Activated CD8-positive, alpha-beta memory T cell treated with anti-CD3 and anti-CD28 coated beads, Interleukin-2, amount 50 U/mL, for 24 hours (primary cell): ENCODE data around the gene BIRC3.
"Not testable (repeated sequence)": the region's sequence is repeated elsewhere in the genome, so short reads cannot be mapped to it uniquely, and the experiment has no call there.

Experiments
- DNase-seq: peaks from one replicate; pipeline ENCODE4 v3.0.0-alpha.2; 2020; ENCODE audit errors: extremely low read depth

The BIRC3 gene

DNA sequence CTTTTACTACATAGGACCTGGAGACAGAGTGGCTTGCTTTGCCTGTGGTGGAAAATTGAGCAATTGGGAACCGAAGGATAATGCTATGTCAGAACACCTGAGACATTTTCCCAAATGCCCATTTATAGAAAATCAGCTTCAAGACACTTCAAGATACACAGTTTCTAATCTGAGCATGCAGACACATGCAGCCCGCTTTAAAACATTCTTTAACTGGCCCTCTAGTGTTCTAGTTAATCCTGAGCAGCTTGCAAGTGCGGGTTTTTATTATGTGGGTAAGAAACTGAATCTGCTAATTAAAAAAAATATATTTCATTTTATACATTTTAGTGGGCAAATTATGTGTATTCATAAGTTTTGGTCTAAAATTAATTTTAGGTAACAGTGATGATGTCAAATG is 7.8 kb downstream of the BIRC3 start:
- DNase-seq: no peak

DNA sequence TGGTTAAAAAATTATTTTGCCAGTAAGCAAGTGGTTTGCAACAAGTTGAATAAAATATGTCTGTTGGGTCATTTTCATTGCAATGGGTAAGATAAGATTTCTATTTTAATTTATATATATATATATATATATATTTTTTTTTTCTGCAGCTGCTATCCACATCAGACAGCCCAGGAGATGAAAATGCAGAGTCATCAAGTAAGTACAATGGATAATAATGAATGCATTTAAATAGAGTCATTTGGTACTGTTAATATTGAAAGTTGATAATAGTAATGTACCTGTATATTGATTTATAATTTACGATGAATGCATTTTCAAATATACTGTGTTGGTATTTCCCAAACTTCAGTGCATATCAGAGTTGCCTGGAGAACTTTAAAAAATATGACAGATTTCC is 11.5 kb downstream of the BIRC3 start:
- no peak for DNase-seq

DNA sequence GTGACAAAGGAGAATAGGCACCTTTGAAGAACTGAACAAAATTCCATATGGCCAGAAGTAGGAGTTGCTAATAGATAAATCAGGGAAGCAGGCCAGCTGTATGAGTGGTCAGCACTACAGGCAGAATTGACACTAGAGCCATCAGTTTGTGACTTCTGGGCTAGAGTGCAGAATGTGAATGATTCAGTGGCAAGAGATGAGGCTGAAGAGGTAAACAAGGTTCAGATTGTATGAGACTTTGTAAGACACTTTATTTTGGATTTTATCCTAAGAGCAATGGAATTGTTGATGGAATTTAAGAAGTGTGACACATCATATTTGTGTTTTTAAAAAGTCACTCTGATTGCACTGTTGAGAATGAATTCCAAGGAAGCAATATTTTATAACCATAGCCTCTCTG is 12.9 kb downstream of the BIRC3 start:
- DNase-seq: no peak

DNA sequence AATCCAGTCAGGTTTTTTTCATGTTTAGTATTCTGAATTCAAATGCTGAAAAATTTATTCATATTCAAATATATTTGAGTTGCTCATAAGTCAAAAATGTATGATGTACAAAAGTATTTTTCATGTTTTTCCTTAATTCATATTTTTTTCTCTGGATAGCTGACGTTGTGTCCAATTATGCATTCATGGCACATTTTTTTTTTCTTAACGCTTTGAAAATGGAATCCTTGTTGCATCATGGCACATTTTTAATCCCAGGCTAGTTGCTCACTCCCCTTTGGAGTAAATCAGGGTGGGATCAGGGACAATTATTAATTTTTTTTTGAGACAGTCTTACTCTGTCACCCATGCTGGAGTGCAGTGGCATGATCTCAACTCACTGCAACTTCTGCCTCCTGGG is 14.1 kb downstream of the BIRC3 start:
- no peak for DNase-seq

DNA sequence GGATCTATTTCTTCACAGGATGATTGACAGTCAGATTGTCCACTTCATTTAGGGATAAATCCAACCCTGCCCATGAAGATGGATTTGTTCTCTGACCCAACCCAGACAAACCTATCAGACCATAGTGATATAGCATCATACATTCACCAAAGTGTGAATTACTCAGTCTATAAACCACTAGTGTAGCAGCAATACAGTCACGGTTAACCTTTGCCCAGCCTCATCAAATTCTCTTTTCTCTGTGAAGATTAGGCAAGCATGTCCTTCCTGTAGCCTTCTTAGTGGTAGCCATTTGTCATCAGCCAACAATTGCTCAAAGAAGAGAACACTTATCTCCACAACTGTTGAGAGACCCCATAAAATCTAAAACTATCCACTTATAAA is 15.3 kb downstream of the BIRC3 start:
- no peak for DNase-seq

DNA sequence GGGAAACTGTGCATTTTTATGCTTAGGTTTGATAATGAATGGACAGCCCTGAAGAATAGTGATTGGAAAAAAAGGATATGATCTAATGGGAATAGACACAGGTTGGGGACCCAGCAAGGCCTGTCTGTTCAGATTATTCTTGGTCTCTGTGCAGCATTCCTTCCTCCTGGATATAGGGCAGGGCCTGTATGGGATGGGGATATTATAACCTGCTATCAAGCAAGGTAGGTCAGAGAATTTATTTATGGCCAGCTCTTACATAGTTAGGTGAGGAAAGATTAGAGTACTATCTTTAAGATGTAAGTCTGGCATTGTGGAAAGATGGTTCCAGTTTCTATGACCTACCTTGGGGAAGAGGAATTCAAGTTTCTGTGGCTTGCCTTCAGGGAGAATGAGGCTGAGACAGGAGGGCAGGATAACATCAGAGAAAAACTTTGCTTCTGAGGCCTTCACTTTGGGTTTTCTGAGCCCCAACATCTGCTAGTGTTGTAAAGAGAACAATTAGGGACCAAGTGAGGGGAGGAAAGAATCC is 21.3 kb downstream of the BIRC3 start:
- DNase-seq: no peak

DNA sequence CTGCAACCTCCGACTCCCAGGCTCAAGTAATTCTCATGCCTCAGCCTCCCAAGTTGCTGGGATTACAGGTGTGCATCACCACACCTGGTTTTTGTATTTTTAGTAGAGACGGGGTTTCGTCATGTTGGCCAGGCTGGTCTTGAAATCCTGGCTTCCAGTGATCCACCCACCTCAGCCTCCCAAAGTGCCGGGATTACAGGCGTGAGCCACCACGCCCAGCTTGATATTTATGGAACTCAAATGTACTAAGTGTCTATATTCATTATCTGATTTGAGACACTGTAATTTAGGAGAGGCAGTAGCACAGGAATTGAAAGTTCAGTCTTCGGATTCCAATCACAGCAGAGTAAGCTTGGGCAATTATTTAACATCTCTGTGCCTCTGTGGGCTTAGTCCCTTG is 24.0 kb downstream of the BIRC3 start:
- DNase-seq: not testable (repeated sequence)

DNA sequence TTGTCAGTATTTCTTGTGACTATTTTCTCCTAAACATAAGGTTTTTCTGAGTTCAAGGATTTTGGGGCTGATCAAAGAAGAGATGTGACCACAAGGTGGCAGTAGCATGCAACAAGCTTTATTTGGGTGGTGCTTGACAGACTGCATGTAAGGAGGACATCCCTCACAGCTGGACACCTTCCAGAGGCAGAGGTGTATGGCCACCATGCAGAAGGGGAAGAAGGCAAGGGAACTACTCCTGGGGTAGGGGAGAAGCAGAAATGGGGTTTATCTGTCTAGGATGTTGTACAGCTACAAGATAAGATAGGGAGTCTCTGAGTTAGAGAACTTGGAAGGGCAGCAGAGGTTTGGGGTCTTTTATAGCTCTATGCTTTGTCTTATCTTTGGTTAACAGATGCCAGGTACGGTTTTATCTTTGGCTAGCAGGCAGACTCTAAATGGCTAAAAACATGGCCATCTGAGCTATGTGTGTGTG is 24.6 kb downstream of the BIRC3 start:
- no peak for DNase-seq

DNA sequence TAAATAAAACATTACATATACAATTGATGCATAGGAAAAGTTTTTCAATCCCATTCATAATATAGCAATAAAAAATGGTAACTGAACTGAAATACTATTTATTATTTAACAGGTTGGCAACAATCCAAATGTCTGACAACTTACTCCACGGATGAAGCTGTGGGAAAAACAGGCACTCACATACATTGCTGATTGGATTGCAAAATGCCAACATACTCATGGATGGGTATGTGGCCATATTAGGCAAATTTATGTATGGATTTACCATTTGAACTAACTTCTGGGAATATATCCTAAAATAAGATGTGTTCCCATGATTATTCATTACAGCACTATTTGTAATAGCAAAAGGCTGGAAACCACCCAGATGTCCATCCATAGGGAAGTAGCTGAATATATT is 26.5 kb downstream of the BIRC3 start:
- DNase-seq: no peak

DNA sequence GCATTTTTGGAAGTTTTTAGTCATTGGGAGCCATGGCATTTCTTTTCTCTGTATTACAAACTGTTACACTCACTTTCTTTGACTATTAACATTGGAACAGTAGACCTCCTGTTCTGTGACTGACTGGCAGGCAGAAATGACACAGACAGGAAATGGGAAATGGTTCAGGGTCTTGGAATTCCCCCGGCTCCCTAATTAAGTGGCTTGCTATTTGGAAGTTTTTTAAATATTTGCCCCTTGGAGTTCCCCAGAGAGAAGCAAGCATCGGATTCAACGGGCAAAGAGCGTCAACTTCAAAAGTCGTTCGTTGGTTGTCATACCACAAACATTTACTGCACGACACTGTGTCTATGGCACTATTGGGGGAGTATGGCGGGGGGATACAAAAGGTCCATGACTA is 28.6 kb downstream of the BIRC3 start:
- no peak for DNase-seq

DNA sequence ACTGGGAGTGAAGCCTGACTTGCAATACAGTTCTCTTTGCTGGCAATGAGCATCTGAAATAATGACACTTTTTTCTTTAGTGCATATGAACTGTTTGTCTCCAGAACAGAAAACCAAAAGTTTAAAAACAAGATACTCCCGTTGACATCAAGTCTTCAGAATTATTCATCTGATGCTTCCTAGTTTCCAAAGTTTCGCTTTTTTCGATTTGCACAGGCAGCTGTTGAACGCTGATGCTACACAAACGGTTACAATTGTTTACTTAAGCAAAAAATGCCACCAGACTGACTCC is 29.1 kb downstream of the BIRC3 start:
- DNase-seq: no peak

DNA sequence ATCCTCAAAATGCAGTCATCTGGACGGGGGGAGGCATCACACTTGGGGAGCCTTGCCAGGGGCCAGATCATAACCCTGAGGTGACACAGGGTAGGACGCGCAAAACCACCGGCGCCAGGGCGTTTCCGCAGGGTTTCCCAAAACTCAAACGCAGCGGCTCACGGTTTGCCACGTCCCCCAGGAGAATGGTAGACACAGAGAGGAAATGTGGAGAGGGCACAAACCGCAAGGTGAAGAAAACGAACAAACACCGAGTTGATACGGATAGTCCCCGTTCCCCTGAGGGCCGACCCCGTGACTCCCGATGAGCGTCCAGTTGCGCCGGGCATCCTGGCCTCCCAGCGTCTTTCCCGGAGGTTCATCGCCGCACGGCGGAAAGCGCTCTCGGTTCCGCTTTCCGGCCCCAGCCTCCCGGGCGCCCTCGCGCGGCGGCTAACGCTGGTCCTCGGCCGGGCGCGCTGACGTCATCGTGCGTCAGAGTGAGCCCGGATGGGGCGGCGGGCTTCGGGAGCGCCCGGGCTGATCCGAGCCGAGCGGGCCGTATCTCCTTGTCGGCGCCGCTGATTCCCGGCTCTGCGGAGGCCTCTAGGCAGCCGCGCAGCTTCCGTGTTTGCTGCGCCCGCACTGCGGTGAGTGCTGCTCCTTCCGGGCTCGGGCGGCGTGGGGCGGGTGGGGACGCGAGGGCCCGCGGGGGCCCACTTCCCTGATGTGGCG is 29.6 kb downstream of the BIRC3 start, which contains the start of gene BIRC2:
Gene BIRC2 (plus strand): TSS at position 467 of the 714 bp plus-strand sequence. CDS start 2,641 bp downstream, outside the sequence.
- peak; percentile 80 for DNase-seq

DNA sequence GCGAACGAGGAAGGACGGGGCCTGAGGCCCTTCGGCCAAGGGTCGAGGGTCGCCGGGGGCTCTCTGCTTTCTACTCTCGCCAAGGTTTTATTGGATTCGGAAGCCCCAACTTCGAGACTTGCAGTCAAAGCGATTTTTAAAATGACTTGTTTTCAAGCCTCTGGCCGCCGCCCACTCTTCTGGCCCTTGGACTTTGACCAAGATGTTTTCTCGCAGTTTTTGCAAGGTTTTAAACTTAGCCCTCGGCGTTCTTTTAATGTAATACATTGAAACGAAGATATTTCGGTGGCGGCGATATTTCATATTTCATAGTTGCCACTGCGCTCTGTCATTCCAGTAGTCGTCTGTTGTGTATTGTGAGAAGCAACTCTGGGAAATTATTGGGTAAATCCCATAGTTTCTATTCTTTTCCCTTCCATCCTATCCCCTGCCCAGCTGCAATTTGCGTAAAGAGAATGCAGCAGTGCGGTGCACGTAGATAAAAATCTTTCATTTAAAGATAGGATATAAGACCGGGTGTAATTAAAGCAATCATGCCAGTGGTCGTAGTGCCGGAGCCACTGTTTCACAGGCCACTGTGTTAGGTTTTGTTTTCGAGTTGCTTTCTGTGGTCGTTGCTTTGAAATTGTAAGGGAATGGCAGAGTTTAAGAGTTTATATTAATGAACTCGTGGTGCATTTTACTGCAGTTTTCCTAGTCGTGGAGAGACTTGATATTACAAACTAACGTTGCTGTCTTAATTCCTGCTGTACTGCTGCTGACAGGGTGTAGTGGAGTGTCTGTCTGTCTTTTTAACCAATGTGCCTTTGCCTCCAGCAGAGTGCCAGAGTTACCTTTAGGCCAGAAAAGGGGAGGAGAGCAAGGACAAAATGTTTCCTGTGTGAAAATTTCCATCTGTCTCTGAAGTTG is 30.4 kb downstream of the BIRC3 start:
- no peak for DNase-seq

DNA sequence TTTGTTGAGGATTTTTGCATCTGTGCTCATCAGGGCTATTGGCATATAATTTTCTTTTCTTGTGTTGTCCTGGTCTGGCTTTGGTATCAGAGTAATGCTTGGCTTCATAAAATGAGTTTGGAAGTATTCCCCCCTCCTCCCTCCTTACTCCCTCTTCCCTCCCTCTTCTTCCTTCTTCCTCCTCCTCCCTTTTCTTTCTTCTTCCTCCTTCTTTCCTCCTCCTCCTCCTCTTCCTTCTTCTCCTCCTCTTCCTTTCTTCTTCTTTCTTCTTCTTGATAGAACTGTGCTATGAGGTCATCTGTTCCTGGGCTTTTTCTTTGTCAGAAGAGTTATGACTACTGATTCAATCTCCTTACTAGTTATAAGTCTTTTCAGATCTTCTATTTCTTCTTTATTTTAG is 39.8 kb downstream of the BIRC3 start:
- no peak for DNase-seq

DNA sequence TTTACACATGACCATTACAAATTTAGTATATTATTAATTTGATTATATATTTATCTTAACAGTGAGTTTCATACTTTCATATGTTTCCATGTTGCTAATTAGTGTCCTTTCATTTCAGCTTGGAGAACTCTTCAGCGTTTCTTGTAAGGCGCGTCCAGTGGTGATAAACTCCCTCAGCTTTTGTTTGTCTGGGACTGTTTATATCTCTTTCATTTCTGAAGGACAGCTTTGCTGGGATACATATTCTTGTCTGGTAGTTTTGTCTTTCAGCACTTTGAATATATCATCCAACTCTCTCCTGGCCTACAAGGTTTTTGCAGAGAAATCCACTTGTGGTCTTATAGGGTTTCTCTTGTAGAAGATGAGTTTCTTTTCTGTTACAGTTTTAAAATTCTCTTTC is 42.1 kb downstream of the BIRC3 start:
- no peak for DNase-seq

DNA sequence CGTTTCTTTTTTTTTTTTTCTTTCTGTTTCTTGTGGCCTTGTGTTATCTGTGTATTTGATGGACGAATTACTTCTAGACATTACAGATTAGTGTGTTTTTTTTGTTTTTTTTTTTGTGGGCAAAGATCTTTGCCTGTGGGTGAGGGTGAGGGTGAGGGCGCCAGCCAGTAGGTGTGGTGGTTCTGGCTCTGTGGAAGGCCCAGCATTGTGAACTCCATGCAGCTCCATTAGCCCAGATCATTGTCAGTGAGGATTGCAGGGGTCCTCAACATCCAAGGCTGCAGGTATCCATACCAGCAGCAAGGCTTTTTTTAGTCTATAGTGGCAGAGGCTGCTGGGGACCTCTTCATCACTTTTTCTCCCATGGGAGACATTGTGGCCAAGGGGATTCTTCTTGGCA is 43.4 kb downstream of the BIRC3 start:
- DNase-seq: no peak

DNA sequence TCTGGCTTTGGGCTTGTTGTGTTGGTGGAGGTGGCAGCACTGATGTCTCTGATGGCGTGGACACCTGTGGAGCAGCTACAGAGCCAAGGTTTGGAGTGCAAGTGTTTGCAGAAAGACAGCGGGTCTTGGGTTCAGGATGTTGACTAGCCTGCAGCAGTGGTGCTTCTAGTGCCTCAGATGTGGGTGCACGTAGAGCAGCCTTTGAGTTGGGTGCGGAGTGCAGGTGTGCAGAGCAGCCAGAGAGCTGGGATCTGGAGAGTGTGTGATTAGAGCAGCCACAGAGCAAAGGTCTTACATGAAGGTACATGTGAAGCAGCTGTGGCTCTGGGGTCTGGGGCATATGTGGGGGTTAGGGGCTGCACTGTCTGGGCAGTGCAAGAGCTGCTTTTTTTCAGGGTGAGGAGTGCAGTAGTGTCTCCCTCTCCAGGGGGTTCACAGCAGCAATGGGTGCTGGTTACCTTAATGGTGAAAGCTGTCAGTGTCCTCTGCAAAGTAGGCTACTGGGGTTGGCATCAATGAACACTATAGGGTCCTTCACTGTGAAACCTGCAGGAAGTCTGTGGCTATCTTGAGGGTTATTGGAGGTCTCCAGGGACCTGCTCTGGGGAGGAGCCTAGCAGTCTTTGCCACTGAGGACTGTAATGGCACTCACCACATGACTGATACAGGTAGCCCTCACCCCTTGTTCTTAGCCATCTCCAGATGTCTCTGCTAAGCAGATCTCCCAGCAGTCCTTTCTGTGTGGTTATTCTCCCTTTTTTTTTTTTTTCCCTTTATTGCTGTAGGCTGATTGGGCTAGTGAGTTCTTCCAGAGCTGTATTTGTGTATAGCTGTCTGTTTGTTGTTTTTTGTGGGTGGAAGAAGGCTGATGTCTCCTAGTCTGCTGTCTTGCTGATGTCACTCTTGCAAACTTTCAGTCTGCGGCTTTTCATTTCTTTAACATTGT is 44.1 kb downstream of the BIRC3 start:
- DNase-seq: no peak

DNA sequence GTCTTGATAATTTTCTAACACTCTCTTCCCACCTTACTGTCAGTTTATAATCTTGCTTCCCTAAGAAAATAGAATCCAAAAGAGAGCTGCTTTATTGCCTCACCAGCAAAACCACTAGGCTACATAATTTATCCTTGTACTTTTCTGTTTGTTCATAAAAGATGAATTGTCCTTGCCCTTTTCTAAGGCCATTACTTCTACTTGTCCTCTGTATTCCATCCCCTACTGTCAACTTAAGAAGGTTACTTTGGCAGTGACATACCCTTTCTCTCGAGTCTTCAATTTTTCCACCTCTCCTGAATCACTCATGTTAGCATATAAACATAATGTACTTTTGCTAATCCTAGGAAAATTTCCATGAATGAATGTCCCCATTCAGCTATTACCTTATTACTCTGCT is 47.7 kb downstream of the BIRC3 start:
- DNase-seq: no peak

DNA sequence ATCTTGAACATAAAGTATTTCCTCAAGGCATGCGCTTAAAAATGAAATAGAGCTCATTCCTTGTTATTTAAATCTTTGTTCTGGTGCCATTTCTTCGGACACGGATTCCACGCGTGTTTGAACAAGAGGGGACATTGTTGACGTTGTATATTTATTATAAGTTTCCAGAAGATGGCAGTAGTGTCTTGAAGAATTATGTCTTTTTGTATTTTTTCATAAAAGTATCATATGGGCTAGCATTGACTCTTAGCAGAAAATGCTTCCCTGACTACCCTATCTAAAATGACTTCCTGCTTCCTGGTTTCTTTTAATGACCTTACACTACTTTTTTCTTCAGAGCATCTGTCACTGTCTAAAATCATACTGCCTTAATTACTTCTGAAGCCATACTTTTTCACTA is 50.1 kb downstream of the BIRC3 start:
- DNase-seq: no peak

DNA sequence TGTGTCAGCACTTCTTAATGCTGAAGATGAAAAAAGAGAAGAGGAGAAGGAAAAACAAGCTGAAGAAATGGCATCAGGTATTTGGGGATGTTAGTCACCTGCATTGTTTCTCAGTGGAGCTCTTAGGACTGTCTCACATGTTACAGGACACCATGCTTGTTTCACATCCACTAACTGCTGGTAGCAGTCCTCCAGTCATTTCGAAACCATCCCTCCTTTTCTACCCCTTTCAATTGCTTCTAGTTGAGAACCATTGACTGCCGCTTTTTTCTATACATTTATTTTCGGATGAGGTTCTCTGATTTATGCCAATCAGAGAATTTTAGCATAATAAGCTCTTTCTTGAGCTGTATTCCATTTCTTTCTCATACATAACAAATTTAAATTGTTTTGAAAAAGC is 51.2 kb downstream of the BIRC3 start:
- no peak for DNase-seq

DNA sequence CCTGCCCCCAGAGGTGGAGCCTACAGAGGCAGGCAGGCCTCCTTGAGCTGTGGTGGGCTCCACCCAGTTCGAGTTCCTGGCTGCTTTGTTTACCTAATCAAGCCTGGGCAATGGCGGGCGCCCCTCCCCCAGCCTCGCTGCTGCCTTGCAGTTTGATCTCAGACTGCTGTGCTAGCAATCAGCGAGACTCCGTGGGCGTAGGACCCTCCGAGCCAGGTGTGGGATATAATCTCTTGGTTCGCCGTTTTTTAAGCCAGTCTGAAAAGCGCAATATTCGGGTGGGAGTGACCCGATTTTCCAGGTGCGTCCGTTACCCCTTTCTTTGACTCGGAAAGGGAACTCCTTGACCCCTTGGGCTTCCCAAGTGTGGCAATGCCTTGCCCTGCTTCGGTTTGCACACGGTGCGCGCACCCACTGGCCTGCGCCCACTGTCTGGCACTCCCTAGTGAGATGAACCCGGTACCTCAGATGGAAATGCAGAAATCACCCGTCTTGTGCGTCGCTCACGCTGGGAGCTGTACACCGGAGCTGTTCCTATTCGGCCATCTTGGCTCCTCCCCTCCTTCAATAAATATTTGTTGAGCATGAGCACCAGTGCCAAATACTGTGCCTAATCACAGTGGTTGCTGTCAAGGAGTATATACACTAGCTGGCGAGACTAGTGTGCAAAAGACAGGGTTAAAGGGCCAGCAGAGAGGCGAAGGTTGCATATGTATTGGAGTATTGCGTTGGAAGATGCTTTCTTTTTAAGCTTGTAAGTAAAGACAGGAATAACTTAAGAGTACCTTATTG is 57.5 kb downstream of the BIRC3 start:
- DNase-seq: not testable (repeated sequence)
